LNCAP (cell line): Measurements from ENCODE around the gene SNAPIN.

Experiments used
- CTCF ChIP-seq: fragments of 450-650 bp; IDR thresholded peaks from 2 replicates; pipeline ENCODE4 v1.5.1; 2017; ENCODE audit warnings: mild to moderate bottlenecking

Gene SNAPIN

GRCh38 chr1:153646672-153647345 lies 11.7 kb upstream of the SNAPIN start:
- TF ChIP-seq CTCF: no peak

- TF ChIP-seq CTCF: no peak
Observed at GRCh38 chr1:153647346-153647714, 11.2 kb upstream of the SNAPIN start.

GRCh38 chr1:153648000-153648643 lies 10.4 kb upstream of the SNAPIN start:
- TF ChIP-seq CTCF: no peak

GRCh38 chr1:153649137-153649862 lies 9.2 kb upstream of the SNAPIN start:
- TF ChIP-seq CTCF: no peak

- no peak for TF ChIP-seq CTCF
Observed at GRCh38 chr1:153649863-153650235, 8.7 kb upstream of the SNAPIN start.

GRCh38 chr1:153651771-153652170 lies 6.7 kb upstream of the SNAPIN start:
- no peak for TF ChIP-seq CTCF

- no peak for TF ChIP-seq CTCF
Observed at GRCh38 chr1:153652805-153653500, 5.5 kb upstream of the SNAPIN start.
